BE2C (cell line): ENCODE data around the gene LHFPL6.

Source experiments
- DNase-seq: peaks from one replicate; pipeline ENCODE4 v3.0.0-alpha.2; 2020
- H3K27me3 ChIP-seq: fragments of 250-450 bp; sonication (Bioruptor Pico); 2 replicates; pipeline ENCODE4 v1.5.1; 2020; ENCODE audit warnings: mild to moderate bottlenecking
- H3K36me3 ChIP-seq: fragments of 250-450 bp; sonication (Bioruptor Pico); 2 replicates; pipeline ENCODE4 v1.5.1; 2020; ENCODE audit warnings: mild to moderate bottlenecking
- H3K4me1 ChIP-seq: fragments of 250-450 bp; sonication (Bioruptor Pico); 2 replicates; pipeline ENCODE4 v1.5.1; 2020
- H3K4me3 ChIP-seq: 2 replicates; pipeline ENCODE4 v1.5.1; 2011; ENCODE audit warnings: low read depth, low read length
- H3K9me3 ChIP-seq: fragments of 250-450 bp; sonication (Bioruptor Pico); 2 replicates; pipeline ENCODE4 v1.5.1; 2020
- CTCF ChIP-seq: IDR thresholded peaks from 2 replicates; pipeline ENCODE4 v1.5.1; 2012; ENCODE audit warnings: mild to moderate bottlenecking, low read depth, low read length

The LHFPL6 gene

GRCh38 chr13:39556866-39557265 lies 46.1 kb downstream of the LHFPL6 start:
- Histone ChIP-seq H3K4me3 (no peak overlapping the region), H3K36me3 (no peaks in the 10 kb centered on the region), H3K9me3 (no peaks in the 10 kb centered on the region), H3K27me3 (no peaks in the 10 kb centered on the region), H3K4me1 (no peaks in the 10 kb centered on the region)
- DNase-seq = no peak
- TF ChIP-seq CTCF = no peak

- Histone ChIP-seq H3K9me3 (no peaks in the 10 kb centered on the region), H3K27me3 (no peaks in the 10 kb centered on the region), H3K4me3 (no peak overlapping the region), H3K36me3 (no peaks in the 10 kb centered on the region), H3K4me1 (no peaks in the 10 kb centered on the region)
- DNase-seq = no peak
- TF ChIP-seq CTCF = no peak
These were observed 48.6 kb downstream of the LHFPL6 start for GRCh38 chr13:39554371-39554770.

GRCh38 chr13:39552246-39552645 lies 50.7 kb downstream of the LHFPL6 start:
- Histone ChIP-seq H3K4me3 (no peak overlapping the region), H3K27me3 (no peaks in the 10 kb centered on the region), H3K36me3 (no peaks in the 10 kb centered on the region), H3K4me1 (no peaks in the 10 kb centered on the region), H3K9me3 (no peaks in the 10 kb centered on the region)
- no peak for DNase-seq
- TF ChIP-seq CTCF = no peak

- DNase-seq = no peak
- H3K4me1 ChIP-seq = no peaks in the 10 kb centered on the region
These were observed 52.1 kb downstream of the LHFPL6 start for GRCh38 chr13:39550931-39551330.

DNA sequence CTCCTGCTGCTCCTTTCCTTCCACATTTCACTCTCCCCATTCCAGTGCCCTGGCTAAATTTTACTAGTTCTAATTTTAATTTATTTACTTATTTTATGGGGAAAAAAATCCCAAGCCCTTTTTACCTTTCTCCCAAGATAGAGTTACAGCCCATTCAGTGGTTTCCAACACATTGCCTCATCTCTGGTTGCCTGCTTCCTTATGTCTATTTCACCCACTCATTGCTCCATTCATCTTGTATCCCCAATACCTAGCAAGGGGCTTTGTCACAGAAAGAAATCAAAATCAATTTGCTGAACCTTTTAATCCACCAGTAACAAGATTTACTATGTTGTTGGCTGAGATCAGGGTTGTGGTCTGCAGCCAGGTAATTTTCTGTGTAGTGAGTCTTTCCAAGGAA lies 55.9 kb downstream of the LHFPL6 start:
- Histone ChIP-seq H3K4me1 (no peaks in the 10 kb centered on the region), H3K4me3 (no peak overlapping the region), H3K9me3 (no peaks in the 10 kb centered on the region), H3K36me3 (no peaks in the 10 kb centered on the region), H3K27me3 (no peaks in the 10 kb centered on the region)
- no peak for TF ChIP-seq CTCF
- DNase-seq = no peak

More at GRCh38 chr13:39550931-39551330, 52.1 kb downstream of the LHFPL6 start:
- no peak overlapping the region for H3K4me3 ChIP-seq
- no peaks in the 10 kb centered on the region for H3K27me3 ChIP-seq
- H3K36me3 ChIP-seq = no peaks in the 10 kb centered on the region
- no peak for TF ChIP-seq CTCF
- no peaks in the 10 kb centered on the region for H3K9me3 ChIP-seq

GRCh38 chr13:39542361-39542760 lies 60.6 kb downstream of the LHFPL6 start:
- H3K9me3 ChIP-seq = no peaks in the 10 kb centered on the region
- H3K36me3 ChIP-seq = no peaks in the 10 kb centered on the region
- no peak overlapping the region for H3K4me3 ChIP-seq
- no peak for TF ChIP-seq CTCF
- no peaks in the 10 kb centered on the region for H3K27me3 ChIP-seq
- H3K4me1 ChIP-seq = no peaks in the 10 kb centered on the region
- DNase-seq = no peak
